GM12873 (cell line): Measurements from ENCODE around the gene HOXB9.

Experiments used
- TF ChIP-seq, protein P1 (sequence below): IDR thresholded peaks from 2 replicates; pipeline ENCODE4 v1.5.1; 2012; ENCODE audit warnings: low read depth, mild to moderate bottlenecking, moderate library complexity, low read length, control low read depth; ENCODE audit not compliant: insufficient read depth; ENCODE audit errors: missing control alignments

The HOXB9 gene

DNA sequence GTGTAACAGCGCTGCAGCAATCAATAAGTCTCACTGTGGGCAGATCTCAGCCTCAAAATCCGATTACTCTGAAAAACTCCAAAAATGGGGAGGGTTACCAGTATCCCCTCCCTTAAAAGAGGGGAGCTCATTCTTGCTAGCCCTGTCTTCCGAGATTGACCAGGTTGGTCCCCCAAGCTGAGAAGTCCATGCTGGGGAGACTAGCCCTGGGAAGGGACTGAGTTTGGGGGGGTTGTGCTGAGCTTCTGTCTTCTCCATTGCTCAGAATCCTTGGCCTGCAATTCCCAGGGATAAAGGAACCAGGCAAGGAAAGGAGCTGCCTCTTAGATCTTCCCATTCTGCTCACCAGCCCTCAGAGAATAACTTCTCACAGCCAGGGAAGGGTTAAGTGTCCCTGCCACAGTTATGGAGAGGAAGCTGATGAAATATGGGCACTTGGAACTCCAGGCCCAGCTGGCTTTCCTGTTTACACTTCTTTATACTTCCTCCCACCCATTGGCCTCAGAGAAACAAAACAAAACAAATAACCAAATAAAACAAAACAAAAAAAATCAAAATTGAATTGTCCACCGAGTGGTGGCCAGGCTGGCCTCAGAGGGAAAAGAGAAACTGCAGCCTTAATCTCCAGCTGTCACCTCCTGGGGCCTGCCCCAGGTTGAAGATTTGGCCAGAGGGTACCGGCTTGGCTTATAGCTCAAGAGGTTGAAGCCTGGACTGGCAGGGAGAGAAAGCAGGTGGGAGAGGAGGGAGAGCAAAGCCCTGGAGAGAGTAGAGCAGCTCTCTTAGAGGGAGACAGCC, 38.7 kb downstream of the HOXB9 start:
- TF ChIP-seq, protein P1, sequence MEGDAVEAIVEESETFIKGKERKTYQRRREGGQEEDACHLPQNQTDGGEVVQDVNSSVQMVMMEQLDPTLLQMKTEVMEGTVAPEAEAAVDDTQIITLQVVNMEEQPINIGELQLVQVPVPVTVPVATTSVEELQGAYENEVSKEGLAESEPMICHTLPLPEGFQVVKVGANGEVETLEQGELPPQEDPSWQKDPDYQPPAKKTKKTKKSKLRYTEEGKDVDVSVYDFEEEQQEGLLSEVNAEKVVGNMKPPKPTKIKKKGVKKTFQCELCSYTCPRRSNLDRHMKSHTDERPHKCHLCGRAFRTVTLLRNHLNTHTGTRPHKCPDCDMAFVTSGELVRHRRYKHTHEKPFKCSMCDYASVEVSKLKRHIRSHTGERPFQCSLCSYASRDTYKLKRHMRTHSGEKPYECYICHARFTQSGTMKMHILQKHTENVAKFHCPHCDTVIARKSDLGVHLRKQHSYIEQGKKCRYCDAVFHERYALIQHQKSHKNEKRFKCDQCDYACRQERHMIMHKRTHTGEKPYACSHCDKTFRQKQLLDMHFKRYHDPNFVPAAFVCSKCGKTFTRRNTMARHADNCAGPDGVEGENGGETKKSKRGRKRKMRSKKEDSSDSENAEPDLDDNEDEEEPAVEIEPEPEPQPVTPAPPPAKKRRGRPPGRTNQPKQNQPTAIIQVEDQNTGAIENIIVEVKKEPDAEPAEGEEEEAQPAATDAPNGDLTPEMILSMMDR = no peak

DNA sequence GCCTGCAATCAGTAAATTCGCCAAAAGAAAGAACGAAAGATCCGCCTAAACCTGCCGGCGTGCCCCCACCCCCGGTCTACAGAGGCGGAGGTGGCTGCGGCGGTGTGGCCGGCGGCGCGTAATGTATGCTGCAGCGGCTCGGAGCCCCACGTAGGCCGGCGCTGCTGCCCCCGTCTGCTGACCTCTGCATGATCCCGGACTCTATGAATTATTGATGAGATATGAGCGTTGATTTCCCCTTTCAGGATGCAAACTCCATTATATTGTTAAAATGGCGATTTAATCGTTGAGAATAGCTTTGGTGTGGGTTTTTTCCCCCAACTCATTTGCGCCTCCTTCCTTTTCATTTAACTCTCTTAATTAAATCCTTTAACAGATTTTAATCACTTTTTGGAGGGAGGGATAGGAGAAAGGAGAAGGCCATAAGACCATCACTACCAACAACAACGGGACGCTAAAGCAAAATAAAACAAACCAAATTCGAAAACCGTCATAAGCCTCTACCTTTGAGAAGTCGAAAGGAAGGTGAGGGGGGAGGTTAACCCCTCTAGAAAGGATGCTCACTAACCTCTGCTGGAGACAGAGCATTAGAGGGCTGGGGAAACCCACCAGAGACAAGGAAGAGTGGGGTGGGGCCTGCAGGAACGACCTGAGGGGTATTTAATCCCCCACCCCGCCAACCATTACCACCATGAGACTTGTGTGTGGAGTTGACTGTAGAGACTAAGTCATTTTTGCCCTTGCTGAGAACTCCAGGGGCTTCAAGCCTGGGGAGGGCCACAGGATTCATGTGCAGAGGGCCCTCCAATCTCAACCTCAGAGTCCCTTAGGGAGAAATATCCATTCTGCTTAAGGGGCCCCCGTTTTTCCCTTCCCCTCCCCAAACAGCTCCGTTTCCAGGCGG, 39.6 kb downstream of the HOXB9 start:
- TF ChIP-seq, protein P1 = no peak

DNA sequence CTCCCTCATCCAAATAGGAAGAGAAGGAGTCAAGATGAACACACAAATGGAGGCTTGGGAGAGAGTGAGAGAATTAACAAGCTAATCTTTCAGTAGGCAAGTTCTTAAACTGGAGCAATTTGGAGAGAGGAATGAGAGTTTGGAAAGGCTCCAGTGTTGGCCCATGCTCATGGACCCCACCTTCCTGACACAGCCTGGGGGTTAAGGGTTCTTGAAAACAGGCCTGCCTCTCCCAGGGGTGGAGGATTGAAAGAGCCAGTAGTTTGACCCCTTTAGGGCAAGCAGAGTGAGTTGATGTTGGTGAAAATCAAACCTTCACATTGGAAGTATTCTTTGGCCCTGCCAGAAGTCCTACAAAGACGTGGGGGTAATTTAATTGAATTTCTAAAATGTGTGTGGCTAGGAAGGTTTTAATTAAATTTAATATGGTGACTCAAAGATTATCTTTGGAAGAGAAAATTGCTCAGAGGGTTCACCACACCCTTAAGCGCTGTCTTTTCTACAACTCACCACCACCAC, 41.9 kb downstream of the HOXB9 start:
- TF ChIP-seq, protein P1 = no peak

DNA sequence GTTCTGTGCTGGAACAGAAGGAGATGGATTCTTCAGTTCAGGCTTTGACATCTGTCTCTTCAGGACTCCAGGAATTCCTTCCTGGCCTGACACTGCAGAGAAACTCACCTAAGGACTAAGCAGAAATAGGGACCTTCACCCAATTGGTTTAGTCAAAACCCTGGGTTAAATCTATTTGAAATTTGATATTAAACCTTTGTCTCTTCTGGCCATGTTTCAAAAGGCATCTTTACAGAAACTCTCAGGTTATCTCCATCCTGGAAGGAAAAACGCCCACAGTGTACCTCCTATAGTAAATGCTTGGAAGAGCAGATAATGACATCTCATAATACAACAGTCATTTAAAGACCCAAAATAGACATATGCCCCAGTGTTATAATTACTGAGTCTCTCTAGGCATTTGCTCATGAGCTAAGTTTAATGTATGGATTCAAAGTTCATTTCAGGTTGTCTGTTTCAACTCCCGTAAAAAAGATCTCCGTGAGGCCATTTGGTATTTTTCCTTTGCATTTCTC, 42.4 kb downstream of the HOXB9 start:
- TF ChIP-seq, protein P1 = no peak

DNA sequence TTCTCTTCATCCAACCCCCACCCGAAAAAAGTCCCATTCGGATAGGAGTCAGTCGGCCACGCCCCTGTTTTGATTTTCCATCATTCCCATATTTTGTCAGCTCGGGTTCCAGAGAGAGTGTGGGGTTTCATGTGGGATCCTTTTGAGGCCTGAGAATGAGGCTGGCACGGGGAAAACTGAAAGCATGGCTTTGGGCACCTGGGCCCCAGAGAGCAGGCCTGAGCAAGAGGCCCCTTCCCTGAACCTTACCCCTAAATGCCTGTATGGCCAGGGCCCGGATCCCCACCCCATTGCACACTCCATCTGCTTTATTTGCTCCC, 43.4 kb downstream of the HOXB9 start:
- TF ChIP-seq, protein P1 = no peak

DNA sequence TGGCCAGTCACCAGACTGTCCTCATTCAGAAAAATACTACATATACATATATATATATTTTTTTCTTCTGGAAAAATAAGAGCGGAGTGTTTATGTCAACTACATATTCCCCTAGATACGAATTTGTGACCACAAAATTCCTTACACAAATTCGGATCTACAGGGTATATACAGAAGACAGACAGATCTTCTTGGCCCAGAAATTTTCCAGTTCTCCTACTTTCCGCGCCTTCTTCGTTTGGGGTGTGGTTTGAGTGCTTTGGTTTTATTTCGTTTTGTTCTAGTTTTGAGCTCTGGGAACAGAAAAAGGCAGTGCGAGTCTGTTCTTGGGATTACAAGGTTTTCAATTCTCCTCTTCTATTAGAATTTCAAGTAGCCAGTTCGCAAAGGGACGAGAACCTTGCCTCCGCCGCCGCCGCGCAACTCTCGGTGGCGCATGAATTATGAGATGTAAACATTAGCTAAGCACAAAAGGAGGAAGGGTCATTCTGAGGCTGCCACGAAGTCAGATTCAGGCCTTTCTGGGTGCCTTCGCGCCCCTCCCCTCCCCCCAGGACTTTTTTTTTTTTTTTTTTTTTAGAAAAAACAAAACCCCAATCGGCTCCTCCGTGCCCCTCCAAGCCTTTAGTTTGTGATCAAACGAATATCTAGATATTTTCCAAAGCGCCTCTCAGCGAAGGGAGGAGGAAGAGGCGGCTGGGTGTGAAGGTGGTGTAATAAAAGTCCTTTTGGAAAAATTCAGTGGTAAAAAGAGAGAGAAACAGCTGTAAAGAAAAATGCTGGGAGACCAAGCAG, 46.2 kb downstream of the HOXB9 start:
- TF ChIP-seq, protein P1 = no peak
